H9 (cell line): ENCODE data around the gene PCARE. TPM values are rescaled to one million over a fixed set of nuclear protein-coding genes. Genes with fewer than 3 reads are reported as not detected.

Experiments used
- DNase-seq: peaks from one replicate; pipeline ENCODE4 v3.0.0-alpha.2; 2017
- H2AFZ ChIP-seq: one replicate; pipeline ENCODE4 v1.6.1; 2013; ENCODE audit warnings: mild to moderate bottlenecking, low read length, control low read depth, moderate library complexity
- H2AK5ac ChIP-seq: 2 replicates; pipeline ENCODE4 v1.6.1; 2013; ENCODE audit warnings: low read length, control low read depth, mixed read lengths; ENCODE audit not compliant: insufficient read length
- H2BK120ac ChIP-seq: one replicate; pipeline ENCODE4 v1.6.1; 2013; ENCODE audit warnings: low read depth, mild to moderate bottlenecking, low read length, control low read depth, inconsistent platforms; ENCODE audit not compliant: poor library complexity, severe bottlenecking
- H2BK12ac ChIP-seq: 2 replicates; pipeline ENCODE4 v1.6.1; 2013; ENCODE audit warnings: low read length, control low read depth, mixed read lengths, low read depth; ENCODE audit not compliant: insufficient read length
- H2BK15ac ChIP-seq: 2 replicates; pipeline ENCODE4 v1.6.1; 2013; ENCODE audit warnings: low read depth, low read length, control low read depth
- H2BK20ac ChIP-seq: one replicate; pipeline ENCODE4 v1.6.1; 2013; ENCODE audit warnings: low read depth, mild to moderate bottlenecking, low read length, control low read depth, inconsistent platforms; ENCODE audit not compliant: poor library complexity, severe bottlenecking
- H2BK5ac ChIP-seq: 2 replicates; pipeline ENCODE4 v1.6.1; 2013; ENCODE audit warnings: low read length, control low read depth, mixed read lengths; ENCODE audit not compliant: insufficient read length
- H3K14ac ChIP-seq: 2 replicates; pipeline ENCODE4 v1.6.1; 2013; ENCODE audit warnings: low read length, control low read depth; ENCODE audit not compliant: insufficient read depth
- H3K18ac ChIP-seq: 2 replicates; pipeline ENCODE4 v1.6.1; 2013; ENCODE audit warnings: low read depth, mild to moderate bottlenecking, mixed read lengths, low read length, control low read depth; ENCODE audit not compliant: insufficient read length
- H3K23ac ChIP-seq: 2 replicates; pipeline ENCODE4 v1.6.1; 2013; ENCODE audit warnings: low read length, control low read depth, mixed read lengths, low read depth; ENCODE audit not compliant: insufficient read length
- H3K23me2 ChIP-seq: 2 replicates; pipeline ENCODE4 v1.6.1; 2013; ENCODE audit warnings: low read depth, mild to moderate bottlenecking, mixed read lengths, low read length, control low read depth; ENCODE audit not compliant: insufficient read length, poor library complexity, severe bottlenecking
- H3K27ac ChIP-seq: 2 replicates; pipeline ENCODE4 v1.5.1; 2013; ENCODE audit warnings: low read length, control low read depth, mixed read lengths, low read depth; ENCODE audit not compliant: insufficient read length
- H3K27me3 ChIP-seq: 2 replicates; pipeline ENCODE4 v1.6.1; 2013; ENCODE audit warnings: low read length, control low read depth, inconsistent platforms; ENCODE audit not compliant: insufficient read depth
- H3K4ac ChIP-seq: 2 replicates; pipeline ENCODE4 v1.6.1; 2013; ENCODE audit warnings: low read depth, mild to moderate bottlenecking, control low read depth, inconsistent platforms, low read length, moderate library complexity
- H3K4me1 ChIP-seq: 2 replicates; pipeline ENCODE4 v1.6.1; 2013; ENCODE audit warnings: low read length, control low read depth, inconsistent platforms; ENCODE audit not compliant: insufficient read depth
- H3K4me2 ChIP-seq: 2 replicates; pipeline ENCODE4 v1.6.1; 2013; ENCODE audit warnings: low read length, control low read depth, mixed read lengths; ENCODE audit not compliant: insufficient read length, insufficient read depth
- H3K56ac ChIP-seq: 2 replicates; pipeline ENCODE4 v1.6.1; 2013; ENCODE audit warnings: low read depth, mild to moderate bottlenecking, mixed read lengths, low read length, control low read depth; ENCODE audit not compliant: insufficient read length
- H3K79me1 ChIP-seq: 2 replicates; pipeline ENCODE4 v1.6.1; 2013; ENCODE audit warnings: low read depth, mild to moderate bottlenecking, moderate library complexity, low read length, control low read depth, inconsistent platforms; ENCODE audit not compliant: insufficient read depth, poor library complexity, severe bottlenecking
- H3K79me2 ChIP-seq: 2 replicates; pipeline ENCODE4 v1.6.1; 2013; ENCODE audit warnings: low read length, control low read depth, inconsistent platforms; ENCODE audit not compliant: insufficient read depth
- H3K9ac ChIP-seq: 2 replicates; pipeline ENCODE4 v1.6.1; 2013; ENCODE audit warnings: low read length, control low read depth, mixed read lengths; ENCODE audit not compliant: insufficient read length; ENCODE audit errors: extremely low read depth
- H3K9me3 ChIP-seq: one replicate; pipeline ENCODE4 v1.6.1; 2013; ENCODE audit warnings: low read depth, low read length, inconsistent platforms; ENCODE audit not compliant: control insufficient read depth
- H3T11ph ChIP-seq: one replicate; pipeline ENCODE4 v1.6.1; 2013; ENCODE audit warnings: mild to moderate bottlenecking, low read length, control low read depth, inconsistent platforms
- H4K20me1 ChIP-seq: one replicate; pipeline ENCODE4 v1.6.1; 2013; ENCODE audit not compliant: control insufficient read depth, insufficient read length, insufficient read depth
- H4K5ac ChIP-seq: 2 replicates; pipeline ENCODE4 v1.6.1; 2013; ENCODE audit warnings: low read depth, mild to moderate bottlenecking, mixed read lengths, low read length, control low read depth; ENCODE audit not compliant: insufficient read length
- H4K8ac ChIP-seq: replicated peaks from 2 replicates; pipeline ENCODE4 v1.6.1; 2013; ENCODE audit warnings: low read length, control low read depth, mixed read lengths, low read depth; ENCODE audit not compliant: insufficient read length
- H4K91ac ChIP-seq: 2 replicates; pipeline ENCODE4 v1.6.1; 2013; ENCODE audit warnings: low read depth, mild to moderate bottlenecking, moderate library complexity, mixed read lengths, low read length, control low read depth; ENCODE audit not compliant: insufficient read length
- H3K27ac Mint-ChIP-seq, 3 experiments: 2 replicates in 2 of 3; 3 replicates in 1 of 3; pipeline ENCODE4 v1.8.0; 2020 to 2021; ENCODE audit warnings: mixed read lengths in 3 of 3, mild to moderate bottlenecking in 1 of 3, moderate library complexity in 1 of 3
- H3K27me3 Mint-ChIP-seq: 2 replicates; pipeline ENCODE4 v1.8.0; 2021; ENCODE audit warnings: low read depth, mild to moderate bottlenecking, moderate library complexity, mixed read lengths
- H3K36me3 Mint-ChIP-seq, 3 experiments: 2 replicates in 2 of 3; 3 replicates in 1 of 3; pipeline ENCODE4 v1.8.0; 2020 to 2021; ENCODE audit warnings: low read depth in 3 of 3, mixed read lengths in 3 of 3; ENCODE audit not compliant: insufficient read depth in 1 of 3
- H3K4me1 Mint-ChIP-seq, 2 experiments: 2 replicates each; pipeline ENCODE4 v1.8.0; 2020; ENCODE audit warnings: mixed read lengths in 2 of 2
- H3K4me3 Mint-ChIP-seq, 2 experiments: 2 replicates in 1 of 2; 3 replicates in 1 of 2; pipeline ENCODE4 v1.8.0; 2020 to 2021; ENCODE audit warnings: mild to moderate bottlenecking in 2 of 2, mixed read lengths in 2 of 2, moderate library complexity in 1 of 2
- H3K9me3 Mint-ChIP-seq, 2 experiments: 2 replicates in 1 of 2; 3 replicates in 1 of 2; pipeline ENCODE4 v1.8.0; 2020; ENCODE audit warnings: mild to moderate bottlenecking in 2 of 2, mixed read lengths in 2 of 2, moderate library complexity in 1 of 2
- CTCF ChIP-seq: fragments of 200-600 bp; sonication (generic); conservative IDR thresholded peaks from 3 replicates; pipeline ENCODE4 v1.8.0; 2021; ENCODE audit warnings: antibody characterized with exemption, mild to moderate bottlenecking
- WGBS: extraction: QIAGEN DNeasy Blood & Tissue Kit; methylation state at CpG from one replicate; pipeline ENCODE4 v1.1.7; 2013; ENCODE audit warnings: missing lambda C conversion rate, low lambda C conversion rate, mixed read lengths; ENCODE audit not compliant: insufficient read length; ENCODE audit errors: extremely low coverage; 5-methylcytosine and 5-hydroxymethylcytosine counted together
- total RNA-seq: library from RNA; stranded (reverse); gene quantifications from 2 replicates; pipeline ENCODE4 v1.2.1, GENCODE V29; 2021

The PCARE gene
- total RNA-seq, 1 experiment from 2014 or later: not detected

DNA sequence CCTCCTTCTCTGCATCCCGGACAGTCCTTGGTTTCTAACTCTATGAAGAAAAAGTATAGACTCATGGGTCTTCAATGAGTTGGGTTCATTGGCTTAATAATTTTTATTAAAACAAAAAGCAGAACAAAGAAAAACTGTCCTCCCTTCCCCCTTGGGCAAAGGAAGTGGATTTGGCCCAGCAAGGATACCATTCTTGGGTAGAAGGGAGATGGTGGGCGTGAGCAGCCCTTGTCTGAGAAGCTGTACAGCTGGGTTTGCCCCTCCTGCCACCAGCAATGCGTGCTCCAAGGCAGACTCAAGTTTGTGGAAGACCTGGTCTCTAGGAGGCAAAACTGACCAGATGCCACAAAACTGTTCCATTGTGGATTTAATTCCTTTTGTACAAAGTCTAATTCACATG is 12.7 kb downstream of the PCARE start:
- Histone ChIP-seq H3K79me1 (no peaks in the 10 kb centered on the region), H4K91ac (no peak overlapping the region), H3K4ac (no peak overlapping the region), H4K5ac (no peak overlapping the region), H2AK5ac (no peak overlapping the region), H2BK120ac (no peak overlapping the region), H3K14ac (no peak overlapping the region), H2BK20ac (no peak overlapping the region), H4K8ac (no peak overlapping the region), H3K23me2 (no peaks in the 10 kb centered on the region), H2BK12ac (no peak overlapping the region), H3K18ac (no peak overlapping the region), H3K56ac (no peak overlapping the region), H2AFZ (no peak overlapping the region), H3K9me3 (no peaks in the 10 kb centered on the region), H3K23ac (no peak overlapping the region), H3K27me3 (no peaks in the 10 kb centered on the region), H3K4me2 (no peak overlapping the region), H3K4me1 (no peaks in the 10 kb centered on the region), H3K79me2 (no peaks in the 10 kb centered on the region), H3K9ac (no peak overlapping the region), H2BK15ac (no peak overlapping the region), H3K27ac (no peak overlapping the region), H2BK5ac (no peak overlapping the region), H4K20me1 (no peaks in the 10 kb centered on the region), H3T11ph (no peak overlapping the region)
- WGBS: no CpG with 5 or more reads among the region's 3 CpGs
- Mint-ChIP-seq H3K27ac (no peak overlapping the region), H3K9me3 (no peaks in the 10 kb centered on the region), H3K4me1 (peaks cover 16 to 22% of the 10 kb centered on the region in 2 experiments), H3K36me3 (no peaks in the 10 kb centered on the region), H3K27me3 (peaks cover 2% of the 10 kb centered on the region), H3K4me3 (no peak overlapping the region)
- no peak for DNase-seq
- TF ChIP-seq CTCF: no peak
